K562 (cell line): ENCODE data around the gene PRSS8. TPM values are rescaled to one million over a fixed set of nuclear protein-coding genes. Genes with fewer than 3 reads are reported as not detected.
A peak's percentile ranks its signal among the peaks of the same experiment; 100 is the strongest.
"Not testable (repeated sequence)": the region's sequence is repeated elsewhere in the genome, so short reads cannot be mapped to it uniquely, and the experiment has no call there.

Experiments
- ATAC-seq: fragments of 200-7000 bp; cut with Tn5 transposase; 3 replicates; pipeline ENCODE4 v1.9.1; 2020; ENCODE audit warnings: moderate library complexity
- BruUV-seq: library from RNA; stranded (reverse); fragments of 400-500 nt; replicated peaks from 2 replicates; lab custom pipeline; 2021; lab: Mats Ljungman, UMichigan
- CTCF ChIA-PET: fragments of 300-600 bp; formaldehyde crosslinking; extraction: SDS; loops from one replicate; lab custom pipeline; 2021; ENCODE audit warnings: low intra/inter-chr PET ratio; lab: Yijun Ruan, JAX
- POLR2A ChIA-PET: fragments of 300-600, 350-650 bp; sonication (Branson Sonifier 250); formaldehyde crosslinking; extraction: SDS; loops from one replicate; lab custom pipeline; 2021; ENCODE audit warnings: antibody characterized with exemption, inconsistent platforms; lab: Yijun Ruan, JAX
- DNase-seq, 4 experiments: peaks; one replicate each; pipeline versions ENCODE4 v3.0.0 to v3.0.0-alpha.2; 2011 to 2018; ENCODE audit warnings: low spot score in 3 of 4, mixed read lengths in 3 of 4; ENCODE audit errors: extremely low read depth in 1 of 4
- FAIRE-seq: peaks from 2 replicates; lab custom pipeline; 2011; peaks lifted over from hg19 to GRCh38; lab: Jason Lieb, UNC
- H2AFZ ChIP-seq: 2 replicates; pipeline ENCODE4 v1.6.0; 2011; ENCODE audit warnings: low read depth, low read length, control low read depth, inconsistent platforms
- H3K27ac ChIP-seq: fragments of 200-600 bp; 3 replicates; pipeline ENCODE4 v1.8.0; 2011; ENCODE audit warnings: low read depth, mild to moderate bottlenecking, control low read depth, inconsistent platforms, low read length, moderate library complexity, mixed read lengths; ENCODE audit errors: extremely low read depth
- H3K27me3 ChIP-seq, 2 experiments: fragments of 300-600 bp in 1 of 2; 2 replicates in 1 of 2; 3 replicates in 1 of 2; pipeline versions ENCODE4 v1.6.0 to v1.8.0; 2011; ENCODE audit warnings: inconsistent platforms in 2 of 2, low read length in 2 of 2, mild to moderate bottlenecking in 1 of 2, mixed read lengths in 1 of 2, moderate library complexity in 1 of 2; ENCODE audit not compliant: control insufficient read depth in 2 of 2, insufficient read depth in 2 of 2
- H3K36me3 ChIP-seq: fragments of 300-600 bp; 3 replicates; pipeline ENCODE4 v1.8.0; 2011; ENCODE audit warnings: mild to moderate bottlenecking, low read length, inconsistent platforms; ENCODE audit not compliant: control insufficient read depth, insufficient read depth
- H3K4me1 ChIP-seq, 2 experiments: fragments of 200-600 bp in 1 of 2; replicated peaks in 1 of 2; 2 replicates in 1 of 2; 3 replicates in 1 of 2; pipeline versions ENCODE4 v1.5.1 to v1.8.0; 2011; ENCODE audit warnings: inconsistent platforms in 2 of 2, low read length in 2 of 2, mild to moderate bottlenecking in 1 of 2, mixed read lengths in 1 of 2, moderate library complexity in 1 of 2; ENCODE audit not compliant: control insufficient read depth in 2 of 2, insufficient read depth in 2 of 2
- H3K4me2 ChIP-seq: 2 replicates; pipeline ENCODE4 v1.6.1; 2011; ENCODE audit warnings: low read length, control low read depth, inconsistent platforms, mixed read lengths; ENCODE audit not compliant: insufficient read depth
- H3K4me3 ChIP-seq: fragments of 200-600 bp; sonication (generic), shearing (Covaris generic); 2 replicates; pipeline ENCODE4 v1.5.1; 2016; ENCODE audit warnings: control low read depth, inconsistent platforms
- H3K79me2 ChIP-seq: fragments of 200-600 bp; 3 replicates; pipeline ENCODE4 v1.8.0; 2011; ENCODE audit warnings: low read length, inconsistent platforms; ENCODE audit not compliant: control insufficient read depth, insufficient read depth
- H3K9ac ChIP-seq, 2 experiments: 2 replicates each; pipeline versions ENCODE4 v1.6.0 to v1.6.1; 2011; ENCODE audit warnings: low read depth in 2 of 2, low read length in 2 of 2, control low read depth in 1 of 2, inconsistent platforms in 1 of 2, mild to moderate bottlenecking in 1 of 2, mixed read lengths in 1 of 2; ENCODE audit not compliant: insufficient read depth in 1 of 2
- H3K9me1 ChIP-seq: one replicate; pipeline ENCODE4 v1.6.0; 2011; ENCODE audit warnings: inconsistent platforms, mild to moderate bottlenecking, low read length, moderate library complexity; ENCODE audit not compliant: control insufficient read depth, insufficient read depth
- H3K9me3 ChIP-seq: replicated peaks from 2 replicates; pipeline ENCODE4 v1.5.1; 2011; ENCODE audit warnings: low read depth, low read length, inconsistent platforms; ENCODE audit not compliant: control insufficient read depth, insufficient read depth
- H4K20me1 ChIP-seq: replicated peaks from 2 replicates; pipeline ENCODE4 v1.6.1; 2011; ENCODE audit warnings: low read length, inconsistent platforms, mixed read lengths; ENCODE audit not compliant: control insufficient read depth, insufficient read depth
- ARID1B ChIP-seq: fragments of 450-650 bp; IDR thresholded peaks from 2 replicates; pipeline ENCODE4 v1.6.1; 2016; ENCODE audit warnings: antibody characterized with exemption, mild to moderate bottlenecking, inconsistent platforms
- CBFA2T2 ChIP-seq: fragments of 450-650 bp; conservative IDR thresholded peaks from 2 replicates; pipeline ENCODE4 v1.6.1; 2017; ENCODE audit warnings: mild to moderate bottlenecking
- CBFA2T3 ChIP-seq: fragments of 450-650 bp; IDR thresholded peaks from 2 replicates; pipeline ENCODE4 v1.6.1; 2017
- FOXK2 ChIP-seq, 2 experiments: fragments of 450-650 bp; IDR thresholded peaks in 1 of 2; conservative IDR thresholded peaks in 1 of 2; 2 replicates each; pipeline ENCODE4 v1.6.1; 2016; ENCODE audit warnings: low read depth in 2 of 2, mild to moderate bottlenecking in 1 of 2
- HMBOX1 ChIP-seq: sonication (generic); IDR thresholded peaks from 2 replicates; pipeline ENCODE4 v1.6.1; 2016
- KDM1A ChIP-seq, 2 experiments: fragments of 450-650 bp; IDR thresholded peaks; 2 replicates each; pipeline ENCODE4 v1.6.1; 2016; ENCODE audit warnings: mild to moderate bottlenecking in 2 of 2
- RFX1 ChIP-seq: fragments of 450-650 bp; IDR thresholded peaks from 2 replicates; pipeline ENCODE4 v1.6.1; 2016; ENCODE audit warnings: mild to moderate bottlenecking, moderate library complexity
- SOX6 ChIP-seq: fragments of 450-650 bp; IDR thresholded peaks from 2 replicates; pipeline ENCODE4 v1.6.1; 2014; ENCODE audit warnings: mild to moderate bottlenecking
- TAL1 ChIP-seq: fragments of 450-650 bp; IDR thresholded peaks from 2 replicates; pipeline ENCODE4 v1.6.1; 2016; ENCODE audit warnings: mild to moderate bottlenecking
- whole genome bisulfite sequencing: fragments of 100-300 bp; shearing (Covaris generic); methylation state at CpG from one replicate; pipeline ENCODE4 v1.1.6; 2016; ENCODE audit warnings: low coverage, mixed read lengths; ENCODE audit not compliant: insufficient coverage; ENCODE audit errors: missing lambda C conversion rate; 5-methylcytosine and 5-hydroxymethylcytosine counted together
- in situ Hi-C: fragments of 300-500 bp; cut with MboI; formaldehyde crosslinking; loops from 4 replicates; pipeline ENCODE4 v1.15.0; 2018; ENCODE audit warnings: inconsistent platforms, mixed read lengths
- intact Hi-C: fragments of 100-400 bp; cut with micrococcal nuclease; formaldehyde crosslinking; loops from 2 replicates; pipeline ENCODE4 v1.14.2; 2022
- polyA plus RNA-seq, 8 experiments: library from polyadenylated mRNA; depleted of rRNA in 4 of 8; stranded (reverse) in 5 of 8; unstranded in 3 of 8; fragments of >200 nt; fragmentation: Nextera tagmentation in 2 of 8; fragmentation: Illumina TruSeq in 1 of 8; extraction: Ambion mirVana in 2 of 8; extraction: Trizol in 1 of 8; gene quantifications; 2 replicates each; pipeline versions ENCODE4 v1.2.1 to v1.2.3, GENCODE V29; 2011 to 2014; ENCODE audit warnings: inconsistent platforms in 1 of 8, missing spikeins in 1 of 8
- total RNA-seq, 7 experiments: library from RNA; depleted of rRNA in 6 of 7; stranded (reverse); fragments of >200 nt in 6 of 7; fragmentation: Illumina TruSeq in 2 of 7; extraction: Trizol in 2 of 7; gene quantifications; 2 replicates each; pipeline versions ENCODE4 v1.2.1 to v1.2.3, GENCODE V29; 2011 to 2021; ENCODE audit warnings: low replicate concordance in 1 of 7

The PRSS8 gene
- total and polyA plus RNA-seq, 9 of the 15 experiments (the other 6 are each of a cell fraction or from before 2014, with no cell fraction given): 0.25 to 3.9 (median 1.3) TPM; not detected in 1

GRCh38 chr16:31170048-31170447 is 34.5 kb upstream of the PRSS8 start:
- WGBS: no CpG with 5 or more reads among the region's 2 CpGs
- peak; percentile 33; the same call in 2 of the 3 replicates for ATAC-seq
- FAIRE-seq, H3K9me1 ChIP-seq, H3K4me1 ChIP-seq, POLR2A ChIA-PET, H2AFZ ChIP-seq, H4K20me1 ChIP-seq, H3K4me3 ChIP-seq, H3K9ac ChIP-seq, H3K27ac ChIP-seq, H3K27me3 ChIP-seq, H3K9me3 ChIP-seq, CTCF ChIA-PET, H3K79me2 ChIP-seq, intact Hi-C loops, in situ Hi-C loops, BruUV-seq, H3K36me3 ChIP-seq, DNase-seq: not testable (repeated sequence)
- peak overlapping the region; percentile 8; the same call in 1 of the 2 replicates for H3K4me2 ChIP-seq
- TF ChIP-seq FOXK2 (conservative IDR thresholded peaks at IDR 0.05 in 1 of 2, IDR thresholded peaks at IDR 0.05 in 1 of 2; ENCODE audit: low read depth in 2 of 2) (peak in 1 of 2 experiments; percentile 50; a peak in 1 of 4 replicates), ARID1B (0 out of 2 replicates have a peak, but pooled peaks have one; percentile 20), SOX6 (peak; percentile 80), TAL1 (peak; percentile 27; the same call in 1 of the 2 replicates), CBFA2T2 (peak; percentile 52), HMBOX1 (0 out of 2 replicates have a peak, but pooled peaks have one; percentile 11), KDM1A (IDR thresholded peaks at IDR 0.05) (peak in 1 of 2 experiments; percentile 9; a peak in 1 of 4 replicates), CBFA2T3 (peak; percentile 77), RFX1 (peak; percentile 51)
